Progenitor cell of endocrine pancreas (in vitro differentiated cells): ENCODE results near the gene SEC16B. TPM values are rescaled to one million over a fixed set of nuclear protein-coding genes. Genes with fewer than 3 reads are reported as not detected.

Experiments used
- DNase-seq: peaks from one replicate; pipeline ENCODE4 v3.0.0; 2021; ENCODE audit warnings: low spot score; ENCODE audit not compliant: unreplicated experiment
- H3K27ac Mint-ChIP-seq: 2 replicates; pipeline ENCODE4 v1.8.0; 2021; ENCODE audit warnings: mild to moderate bottlenecking, moderate library complexity, mixed read lengths
- H3K27me3 Mint-ChIP-seq: 2 replicates; pipeline ENCODE4 v1.8.0; 2021; ENCODE audit warnings: mixed read lengths
- H3K36me3 Mint-ChIP-seq: 2 replicates; pipeline ENCODE4 v1.8.0; 2022; ENCODE audit warnings: mixed read lengths; ENCODE audit not compliant: insufficient read depth
- H3K4me1 Mint-ChIP-seq: 2 replicates; pipeline ENCODE4 v1.8.0; 2021; ENCODE audit warnings: low read depth, mixed read lengths
- H3K4me3 Mint-ChIP-seq: 2 replicates; pipeline ENCODE4 v1.8.0; 2021; ENCODE audit warnings: low read depth, mild to moderate bottlenecking, moderate library complexity, mixed read lengths
- H3K9me3 Mint-ChIP-seq: 2 replicates; pipeline ENCODE4 v1.8.0; 2021; ENCODE audit warnings: low read depth, mixed read lengths
- CTCF ChIP-seq: fragments of 200-600 bp; sonication (generic); IDR thresholded peaks from one replicate; pipeline ENCODE4 v1.5.0; 2021; ENCODE audit warnings: antibody characterized with exemption, mild to moderate bottlenecking; ENCODE audit not compliant: unreplicated experiment
- long read RNA-seq: library from polyadenylated mRNA; unstranded; transcript quantifications from one replicate; pipeline ENCODE4 v2.0.0, GENCODE V29; 2020
- total RNA-seq: library from RNA; stranded (reverse); gene quantifications from 2 replicates; pipeline ENCODE4 v1.2.1, GENCODE V29; 2021

SEC16B gene
- 0.67 and 1.5 TPM in 2 replicates for total RNA-seq
- long read RNA-seq = 0 reads

- H3K4me1 Mint-ChIP-seq = peaks cover 4% of the 10 kb centered on the region
- no peak within 1 kb of the TSS for H3K4me3 Mint-ChIP-seq
- no peak for TF ChIP-seq CTCF
- peaks cover 4% of the 10 kb centered on the region for H3K27me3 Mint-ChIP-seq
- no peaks in the 10 kb centered on the region for H3K36me3 Mint-ChIP-seq
- no peak within 1 kb of the TSS for H3K27ac Mint-ChIP-seq
- H3K9me3 Mint-ChIP-seq = no peaks in the 10 kb centered on the region
- DNase-seq = no peak
Observed at GRCh38 chr1:177969825-177970371, at the start of gene SEC16B. TSS of gene SEC16B (minus strand) at chr1:177970058. CDS start at chr1:177967981, 2,077 bp downstream.

GRCh38 chr1:178019622-178020021, 49.8 kb upstream of the SEC16B start:
- TF ChIP-seq CTCF = no peak
- Mint-ChIP-seq H3K9me3 (peaks cover 17% of the 10 kb centered on the region), H3K27me3 (no peaks in the 10 kb centered on the region), H3K4me1 (peaks cover 16% of the 10 kb centered on the region), H3K27ac (no peak overlapping the region), H3K4me3 (no peak overlapping the region), H3K36me3 (peaks cover 7% of the 10 kb centered on the region)
- DNase-seq = no peak

DNA sequence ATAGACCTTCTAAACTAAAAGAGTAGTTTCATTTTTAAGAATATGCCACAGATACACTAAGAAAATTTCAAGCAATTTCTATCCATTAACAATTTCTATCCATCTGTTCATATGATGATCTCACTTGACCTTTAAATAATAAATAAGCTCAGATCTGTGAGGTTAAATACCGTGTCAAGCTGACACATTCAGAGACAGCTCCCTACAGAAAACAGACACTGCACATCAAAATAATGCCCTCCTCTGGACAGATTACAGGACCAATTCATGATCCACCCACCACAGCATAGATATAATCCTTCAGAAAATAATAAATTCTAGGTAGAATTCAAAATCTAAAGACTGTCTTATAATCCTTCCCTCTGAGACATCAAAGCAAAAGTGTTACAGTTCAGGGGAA, 49.4 kb upstream of the SEC16B start:
- Mint-ChIP-seq H3K9me3 (peaks cover 17% of the 10 kb centered on the region), H3K4me1 (peaks cover 15% of the 10 kb centered on the region), H3K36me3 (peaks cover 7% of the 10 kb centered on the region), H3K4me3 (no peak overlapping the region), H3K27me3 (no peaks in the 10 kb centered on the region), H3K27ac (no peak overlapping the region)
- no peak for DNase-seq
- no peak for TF ChIP-seq CTCF

- no peak overlapping the region for H3K27ac Mint-ChIP-seq
- H3K27me3 Mint-ChIP-seq = no peaks in the 10 kb centered on the region
- peaks cover 17% of the 10 kb centered on the region for H3K9me3 Mint-ChIP-seq
- no peak for DNase-seq
- no peak overlapping the region for H3K4me3 Mint-ChIP-seq
- peaks cover 10% of the 10 kb centered on the region for H3K4me1 Mint-ChIP-seq
- peaks cover 7% of the 10 kb centered on the region for H3K36me3 Mint-ChIP-seq
- TF ChIP-seq CTCF = no peak
Observed at GRCh38 chr1:178017517-178017916, 47.7 kb upstream of the SEC16B start.

DNA sequence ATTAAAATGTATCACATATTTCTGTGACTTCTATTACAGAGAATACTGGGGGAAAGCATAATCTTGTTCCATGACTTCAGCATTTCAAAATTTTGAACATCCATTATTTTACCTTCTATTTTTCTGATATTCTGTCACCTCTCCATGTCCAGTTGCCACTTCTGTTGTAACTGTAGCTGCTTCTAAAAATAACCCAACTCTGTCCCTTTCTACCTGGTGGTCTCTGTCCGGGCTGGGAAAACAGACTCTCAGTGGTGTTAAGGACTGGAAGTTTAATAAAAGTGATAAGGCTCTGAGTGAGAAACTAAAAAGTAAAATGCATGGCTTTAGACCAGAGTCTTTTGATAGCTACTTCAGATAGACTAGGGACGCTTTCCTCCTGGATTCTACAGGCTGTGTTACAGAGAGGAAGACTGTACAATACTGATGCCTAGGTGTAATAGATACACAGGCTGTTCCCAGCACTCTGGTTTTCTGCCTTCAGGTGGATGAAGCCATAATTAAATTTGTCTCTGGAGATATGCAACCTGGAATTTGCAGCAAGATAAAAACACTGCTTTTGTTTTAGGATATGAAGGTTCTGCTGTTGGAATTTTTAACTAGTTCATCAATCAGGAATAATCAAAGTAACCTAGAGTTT, 42.1 kb upstream of the SEC16B start:
- no peak for TF ChIP-seq CTCF
- H3K36me3 Mint-ChIP-seq = no peaks in the 10 kb centered on the region
- H3K4me3 Mint-ChIP-seq = no peak overlapping the region
- H3K4me1 Mint-ChIP-seq = peaks cover 3% of the 10 kb centered on the region
- H3K27me3 Mint-ChIP-seq = no peaks in the 10 kb centered on the region
- peaks cover 10% of the 10 kb centered on the region for H3K9me3 Mint-ChIP-seq
- no peak overlapping the region for H3K27ac Mint-ChIP-seq
- DNase-seq = no peak
